Panc1 (cell line): ENCODE data around the gene OR8H3.

Experiments used
- POLR2AphosphoS5 ChIP-seq: IDR thresholded peaks from 2 replicates; pipeline ENCODE4 v1.6.1; 2012; ENCODE audit warnings: mild to moderate bottlenecking, low read depth, low read length, moderate library complexity
- SIN3A ChIP-seq: IDR thresholded peaks from 2 replicates; pipeline ENCODE4 v1.6.1; 2012; ENCODE audit warnings: low read depth, mild to moderate bottlenecking, low read length, moderate library complexity, borderline replicate concordance; ENCODE audit not compliant: insufficient read depth
- TCF7L2 ChIP-seq: IDR thresholded peaks from 2 replicates; pipeline ENCODE4 v1.6.1; 2011; ENCODE audit warnings: mild to moderate bottlenecking, low read depth, low read length, inconsistent platforms
- TF ChIP-seq, protein P1 (sequence below): fragments of 450-650 bp; IDR thresholded peaks from 2 replicates; pipeline ENCODE4 v1.5.1; 2017; ENCODE audit warnings: mild to moderate bottlenecking
- TF ChIP-seq, protein P2 (sequence below), 2 experiments: IDR thresholded peaks; 2 replicates each; pipeline ENCODE4 v1.6.1; 2011 to 2012; ENCODE audit warnings: low read depth in 2 of 2, control low read depth in 1 of 2, low read length in 1 of 2, mild to moderate bottlenecking in 1 of 2, moderate library complexity in 1 of 2; ENCODE audit not compliant: insufficient read depth in 1 of 2

DNA sequence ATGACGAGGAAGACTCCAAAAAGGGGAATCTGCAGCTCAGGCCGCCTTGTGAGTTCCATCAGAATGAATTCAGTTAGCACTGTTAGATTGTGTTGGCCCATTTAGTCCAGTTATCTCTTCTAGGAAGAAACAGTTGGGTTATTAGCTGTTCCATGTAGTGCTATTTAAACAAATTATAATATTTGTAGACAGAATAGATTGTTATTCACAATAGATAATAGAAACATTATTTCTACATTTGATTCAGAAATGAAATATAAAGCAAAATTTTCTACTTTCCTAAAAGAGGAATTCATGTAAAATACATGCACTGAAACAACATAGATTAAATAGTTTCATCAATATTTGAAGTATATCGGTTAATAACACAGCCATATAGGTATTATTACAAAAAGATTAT, 38.0 kb downstream of the OR8H3 start, which contains the start of gene OR8K5:
- TF ChIP-seq, protein P1, sequence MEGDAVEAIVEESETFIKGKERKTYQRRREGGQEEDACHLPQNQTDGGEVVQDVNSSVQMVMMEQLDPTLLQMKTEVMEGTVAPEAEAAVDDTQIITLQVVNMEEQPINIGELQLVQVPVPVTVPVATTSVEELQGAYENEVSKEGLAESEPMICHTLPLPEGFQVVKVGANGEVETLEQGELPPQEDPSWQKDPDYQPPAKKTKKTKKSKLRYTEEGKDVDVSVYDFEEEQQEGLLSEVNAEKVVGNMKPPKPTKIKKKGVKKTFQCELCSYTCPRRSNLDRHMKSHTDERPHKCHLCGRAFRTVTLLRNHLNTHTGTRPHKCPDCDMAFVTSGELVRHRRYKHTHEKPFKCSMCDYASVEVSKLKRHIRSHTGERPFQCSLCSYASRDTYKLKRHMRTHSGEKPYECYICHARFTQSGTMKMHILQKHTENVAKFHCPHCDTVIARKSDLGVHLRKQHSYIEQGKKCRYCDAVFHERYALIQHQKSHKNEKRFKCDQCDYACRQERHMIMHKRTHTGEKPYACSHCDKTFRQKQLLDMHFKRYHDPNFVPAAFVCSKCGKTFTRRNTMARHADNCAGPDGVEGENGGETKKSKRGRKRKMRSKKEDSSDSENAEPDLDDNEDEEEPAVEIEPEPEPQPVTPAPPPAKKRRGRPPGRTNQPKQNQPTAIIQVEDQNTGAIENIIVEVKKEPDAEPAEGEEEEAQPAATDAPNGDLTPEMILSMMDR, result no peak
- TF ChIP-seq, protein P2, sequence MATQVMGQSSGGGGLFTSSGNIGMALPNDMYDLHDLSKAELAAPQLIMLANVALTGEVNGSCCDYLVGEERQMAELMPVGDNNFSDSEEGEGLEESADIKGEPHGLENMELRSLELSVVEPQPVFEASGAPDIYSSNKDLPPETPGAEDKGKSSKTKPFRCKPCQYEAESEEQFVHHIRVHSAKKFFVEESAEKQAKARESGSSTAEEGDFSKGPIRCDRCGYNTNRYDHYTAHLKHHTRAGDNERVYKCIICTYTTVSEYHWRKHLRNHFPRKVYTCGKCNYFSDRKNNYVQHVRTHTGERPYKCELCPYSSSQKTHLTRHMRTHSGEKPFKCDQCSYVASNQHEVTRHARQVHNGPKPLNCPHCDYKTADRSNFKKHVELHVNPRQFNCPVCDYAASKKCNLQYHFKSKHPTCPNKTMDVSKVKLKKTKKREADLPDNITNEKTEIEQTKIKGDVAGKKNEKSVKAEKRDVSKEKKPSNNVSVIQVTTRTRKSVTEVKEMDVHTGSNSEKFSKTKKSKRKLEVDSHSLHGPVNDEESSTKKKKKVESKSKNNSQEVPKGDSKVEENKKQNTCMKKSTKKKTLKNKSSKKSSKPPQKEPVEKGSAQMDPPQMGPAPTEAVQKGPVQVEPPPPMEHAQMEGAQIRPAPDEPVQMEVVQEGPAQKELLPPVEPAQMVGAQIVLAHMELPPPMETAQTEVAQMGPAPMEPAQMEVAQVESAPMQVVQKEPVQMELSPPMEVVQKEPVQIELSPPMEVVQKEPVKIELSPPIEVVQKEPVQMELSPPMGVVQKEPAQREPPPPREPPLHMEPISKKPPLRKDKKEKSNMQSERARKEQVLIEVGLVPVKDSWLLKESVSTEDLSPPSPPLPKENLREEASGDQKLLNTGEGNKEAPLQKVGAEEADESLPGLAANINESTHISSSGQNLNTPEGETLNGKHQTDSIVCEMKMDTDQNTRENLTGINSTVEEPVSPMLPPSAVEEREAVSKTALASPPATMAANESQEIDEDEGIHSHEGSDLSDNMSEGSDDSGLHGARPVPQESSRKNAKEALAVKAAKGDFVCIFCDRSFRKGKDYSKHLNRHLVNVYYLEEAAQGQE (IDR thresholded peaks at IDR 0.05; ENCODE audit: insufficient read depth in 1 of 2, low read depth in 2 of 2, low read length in 1 of 2), result no peak
- TF ChIP-seq POLR2AphosphoS5 (no peak), TCF7L2 (no peak), SIN3A (no peak)
